RPMI8226 (cell line): ENCODE measurements around the gene COL23A1.

Experiments
- DNase-seq: peaks from one replicate; pipeline ENCODE4 v3.0.0-alpha.2; 2015

The COL23A1 gene

GRCh38 chr5:178472138-178472537 lies 118.1 kb downstream of the COL23A1 start:
- DNase-seq = no peak

DNA sequence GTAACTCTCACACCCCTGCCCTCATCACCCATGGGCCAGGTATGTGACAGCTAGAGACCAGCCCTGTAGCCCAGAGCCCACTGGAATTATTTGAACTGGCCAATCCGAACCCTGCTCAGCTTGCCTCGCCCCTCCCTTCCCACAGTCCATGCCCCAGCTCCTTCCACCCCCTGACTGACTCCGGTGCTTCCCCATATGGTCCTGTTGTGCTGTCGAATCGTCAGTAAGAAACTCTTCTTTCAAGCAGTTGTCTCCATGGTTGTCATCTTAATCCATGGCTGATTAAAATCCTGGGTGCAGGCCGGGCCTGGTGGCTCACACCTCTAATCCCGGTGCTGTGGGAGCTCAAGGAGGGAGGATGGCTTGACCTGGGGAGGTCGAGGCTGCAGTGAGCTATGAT lies 118.5 kb downstream of the COL23A1 start:
- DNase-seq = no peak

GRCh38 chr5:178470760-178471025 lies 119.5 kb downstream of the COL23A1 start:
- DNase-seq = no peak

DNA sequence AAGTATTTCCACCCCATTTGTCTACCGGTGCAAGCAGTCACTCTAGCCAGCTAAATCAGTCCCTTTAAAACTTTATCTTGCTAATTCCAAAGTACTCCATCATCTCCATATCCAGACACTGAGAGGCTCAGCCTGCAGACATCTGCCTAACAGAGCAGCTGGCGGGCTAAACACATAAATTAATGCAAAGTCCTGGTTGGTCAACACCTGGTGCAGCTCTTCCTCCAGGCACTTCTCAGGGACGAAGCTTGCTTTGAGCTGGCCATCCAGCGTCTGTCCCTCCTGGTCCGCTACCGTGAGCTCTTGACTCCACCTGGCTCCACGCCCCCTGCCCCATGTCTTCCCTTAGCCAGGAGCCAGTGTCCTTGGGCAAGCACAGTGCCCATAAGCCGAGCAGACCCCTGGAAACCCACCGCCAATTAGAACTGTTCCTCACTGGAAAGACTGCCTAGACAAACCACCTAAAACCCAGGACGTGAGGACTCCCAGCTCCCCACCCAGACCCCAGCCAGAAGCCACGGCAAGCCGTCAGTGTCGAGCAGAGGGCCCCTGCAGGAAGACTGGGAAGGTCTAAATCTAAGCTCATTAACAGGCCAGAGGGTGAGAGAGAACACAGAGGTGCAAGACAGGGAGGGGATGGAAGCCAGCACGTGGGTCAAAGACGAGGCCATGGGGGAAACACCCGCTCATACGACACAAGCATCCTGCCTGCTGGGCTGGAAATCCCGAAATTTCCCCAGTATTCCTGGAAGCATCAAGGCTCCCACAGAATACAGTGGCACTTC lies 120.0 kb downstream of the COL23A1 start:
- DNase-seq = no peak

DNA sequence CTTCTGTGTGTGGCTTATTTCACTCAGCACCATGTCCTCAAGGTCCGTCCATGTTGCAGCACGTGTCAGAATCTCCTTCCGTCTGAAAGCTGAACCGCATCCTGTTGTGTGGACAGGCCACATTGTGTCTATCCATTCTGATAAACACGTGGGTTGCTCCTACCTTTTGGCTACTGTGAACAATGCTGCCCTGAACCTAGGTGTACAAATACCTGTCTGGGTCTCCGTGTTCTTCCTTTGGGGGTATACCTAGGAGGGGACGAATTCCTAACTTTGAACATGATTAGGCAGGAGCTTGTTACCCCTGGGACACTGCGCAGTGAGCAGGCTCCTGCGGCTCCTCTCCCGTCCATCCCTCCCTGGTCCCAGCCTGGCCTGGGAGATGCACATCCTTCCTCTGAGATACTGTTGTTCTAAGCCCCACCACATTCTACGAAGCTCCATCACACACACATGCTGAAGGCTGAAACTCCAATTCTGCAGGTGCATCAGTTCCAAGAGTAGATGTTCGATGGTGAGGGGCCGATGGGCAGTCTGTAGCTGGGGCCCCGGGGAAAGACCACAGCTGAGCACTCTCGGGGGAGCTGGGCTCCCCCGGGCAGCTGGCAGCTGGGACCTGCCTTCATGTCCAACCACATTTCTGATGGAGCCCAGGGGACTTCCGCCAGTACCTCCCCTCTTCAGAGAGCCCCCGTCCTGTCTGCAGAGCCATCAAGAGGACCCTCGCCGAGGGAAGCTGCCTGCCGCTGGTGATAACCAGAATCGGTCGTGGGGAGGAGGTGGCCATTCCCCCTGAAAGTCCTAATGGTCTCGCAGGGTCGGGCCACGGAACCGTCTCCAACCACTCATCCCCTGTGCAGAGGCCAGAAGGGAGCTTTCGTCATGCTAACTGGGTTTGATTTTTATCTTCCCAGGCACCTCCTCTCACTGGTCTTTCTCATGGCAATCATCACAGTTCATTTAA lies 120.9 kb downstream of the COL23A1 start:
- no peak for DNase-seq

DNA sequence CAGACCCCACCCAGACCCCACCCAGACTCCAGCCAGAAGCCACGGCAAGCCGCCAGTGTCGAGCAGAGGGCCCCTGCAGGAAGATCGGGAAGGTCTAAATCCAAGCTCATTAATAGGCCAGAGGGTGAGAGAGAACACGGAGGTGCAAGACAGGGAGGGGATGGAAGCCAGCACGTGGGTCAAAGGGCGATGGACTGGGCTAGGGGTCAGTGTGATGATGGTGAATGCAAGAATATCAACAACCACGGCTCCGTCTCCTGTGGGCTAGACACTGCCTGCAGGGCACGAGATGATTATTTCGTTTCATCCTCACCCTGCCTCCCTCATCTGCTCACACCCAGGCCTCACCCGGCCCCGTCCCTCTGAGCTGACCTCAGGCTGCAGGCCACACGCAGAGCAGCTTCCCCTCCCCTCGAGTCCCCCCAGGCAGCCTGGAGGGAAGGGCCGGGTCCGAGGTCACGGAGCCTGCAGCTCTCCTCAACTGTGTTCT lies 122.0 kb downstream of the COL23A1 start:
- DNase-seq = no peak

DNA sequence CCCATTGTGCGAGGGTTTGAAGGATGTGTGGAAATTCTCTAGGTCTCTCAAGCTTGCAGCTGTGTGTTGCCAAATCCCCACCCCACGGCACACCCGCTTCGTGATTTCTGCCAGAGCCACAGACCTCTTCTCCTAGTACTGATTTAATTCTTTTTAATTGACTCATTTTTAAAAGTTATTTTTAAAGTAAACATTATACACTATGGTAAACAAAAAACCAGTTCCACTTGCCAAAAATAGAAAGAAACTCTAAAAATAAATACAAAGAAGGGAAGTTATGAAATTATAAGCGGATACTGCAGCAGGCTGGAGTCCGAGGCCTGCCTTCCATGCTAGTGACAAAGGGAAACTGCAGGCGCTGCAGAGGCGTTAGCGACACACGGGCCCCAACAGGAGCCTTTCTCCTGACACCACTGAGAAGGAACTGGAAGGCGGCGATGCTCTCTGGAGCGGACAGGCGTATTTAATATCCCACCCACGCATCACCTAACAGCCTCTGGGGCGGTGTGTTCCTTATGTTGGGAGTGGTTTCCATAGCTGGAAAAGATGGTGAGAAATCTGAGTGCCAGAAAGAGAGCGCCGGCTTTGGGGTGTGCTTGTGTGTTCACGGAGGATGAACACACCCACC lies 122.5 kb downstream of the COL23A1 start:
- no peak for DNase-seq

GRCh38 chr5:178467205-178467567 lies 123.0 kb downstream of the COL23A1 start:
- no peak for DNase-seq

GRCh38 chr5:178466342-178466741 lies 123.9 kb downstream of the COL23A1 start:
- no peak for DNase-seq

DNA sequence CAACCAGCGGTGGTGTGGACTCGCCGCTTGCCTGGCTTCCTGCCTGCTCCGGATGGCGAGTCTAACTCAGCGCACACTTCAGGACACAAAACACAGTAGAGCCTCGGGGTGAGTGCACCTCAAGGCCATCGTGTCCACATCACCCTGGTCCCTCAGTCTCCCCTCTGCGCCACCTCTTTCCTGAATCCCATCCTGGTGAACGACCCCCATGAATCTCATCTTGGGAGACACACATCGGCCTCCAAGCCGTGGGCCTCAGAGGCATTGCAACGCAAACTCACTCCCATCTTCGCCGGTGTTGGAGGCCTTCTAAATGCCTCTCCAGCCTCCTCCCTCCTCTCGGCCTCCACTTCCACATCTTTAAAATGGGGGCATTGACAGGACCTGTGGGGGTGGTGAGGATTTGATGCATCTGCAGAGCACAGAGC lies 124.3 kb downstream of the COL23A1 start:
- no peak for DNase-seq

DNA sequence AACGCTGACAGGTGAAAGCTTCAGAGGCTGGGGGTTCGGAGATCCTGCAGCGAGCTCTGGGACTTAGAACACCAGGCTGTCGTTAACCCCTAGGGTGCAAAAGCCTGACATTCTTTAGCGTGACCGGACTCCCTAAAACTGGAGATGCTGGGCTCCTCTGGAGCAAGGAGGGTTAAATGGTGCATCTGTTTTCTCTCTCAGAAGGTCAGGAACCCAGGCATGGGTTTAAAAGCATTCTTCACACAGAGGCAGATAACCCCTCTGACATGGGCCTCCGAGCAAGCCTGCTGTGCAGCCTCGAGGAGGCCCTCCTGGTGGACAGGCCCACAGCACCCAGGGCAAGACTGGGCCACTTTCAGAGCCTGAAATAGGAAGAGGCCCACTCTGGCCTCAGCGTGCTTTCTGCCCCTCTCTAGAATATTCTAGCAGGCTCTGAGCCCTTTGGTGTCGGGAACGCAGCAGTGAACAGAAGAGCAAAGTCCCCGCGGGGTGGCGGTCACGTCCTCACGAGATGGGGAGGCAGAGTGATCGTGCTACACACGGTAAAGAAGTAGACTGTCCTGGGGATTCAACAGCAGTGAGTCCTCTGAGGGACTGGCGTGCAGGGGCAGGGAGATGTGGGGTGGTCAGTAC lies 124.8 kb downstream of the COL23A1 start:
- DNase-seq = no peak

DNA sequence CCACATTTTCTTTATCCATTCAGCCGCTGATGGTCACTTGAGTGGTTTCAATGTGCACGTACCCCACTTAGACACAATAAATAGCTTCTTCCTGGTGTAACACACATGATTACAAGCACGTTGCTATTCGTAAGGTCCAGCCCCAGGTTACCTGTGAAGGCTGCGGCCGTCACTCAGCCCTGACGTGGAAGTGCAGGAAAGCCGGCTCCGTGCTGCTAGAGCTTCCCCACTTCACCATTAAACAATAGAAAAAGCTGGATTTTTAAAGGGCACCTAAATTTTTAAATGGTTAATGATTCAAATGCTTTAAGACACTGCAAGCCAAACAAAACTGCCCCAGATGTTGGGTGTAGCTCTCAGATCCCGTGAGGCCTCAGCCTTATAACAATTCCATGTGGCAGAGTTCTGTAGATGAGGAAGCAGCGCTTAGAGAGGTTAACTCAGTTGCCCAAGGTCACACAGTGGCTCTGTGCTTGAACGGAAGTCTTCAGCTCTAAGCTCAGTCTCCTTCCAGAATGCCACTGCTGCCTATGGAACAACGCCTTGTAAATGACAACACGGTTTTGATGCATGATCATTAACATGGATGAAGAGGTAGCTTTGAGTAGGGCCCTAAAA lies 125.7 kb downstream of the COL23A1 start:
- no peak for DNase-seq

- DNase-seq = no peak
These were observed 126.7 kb downstream of the COL23A1 start for GRCh38 chr5:178463321-178464155.

DNA sequence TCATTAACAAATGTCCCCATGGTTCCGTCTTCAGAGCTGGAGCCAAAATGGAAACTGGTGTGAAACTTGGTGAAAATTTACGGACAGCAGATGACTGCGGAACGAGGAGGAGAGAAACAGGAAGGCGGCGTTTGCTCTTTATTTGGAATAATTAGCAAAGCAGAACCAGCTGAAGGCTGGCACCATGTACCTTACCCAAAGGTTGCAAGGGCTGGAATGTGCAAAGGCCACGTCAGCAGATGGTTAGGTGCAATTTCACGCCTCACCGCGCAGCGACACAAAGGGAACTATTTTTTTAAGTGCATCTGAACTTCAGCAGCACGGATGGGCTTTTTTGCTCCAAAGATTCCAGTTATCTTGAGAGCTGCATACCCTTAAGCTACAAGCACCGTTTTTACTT lies 127.4 kb downstream of the COL23A1 start:
- peak; percentile 31 for DNase-seq

- DNase-seq = no peak
These were observed 128.1 kb downstream of the COL23A1 start for GRCh38 chr5:178462076-178462475.

- peak; percentile 72 for DNase-seq
These were observed 129.0 kb downstream of the COL23A1 start for GRCh38 chr5:178461004-178461730.

DNA sequence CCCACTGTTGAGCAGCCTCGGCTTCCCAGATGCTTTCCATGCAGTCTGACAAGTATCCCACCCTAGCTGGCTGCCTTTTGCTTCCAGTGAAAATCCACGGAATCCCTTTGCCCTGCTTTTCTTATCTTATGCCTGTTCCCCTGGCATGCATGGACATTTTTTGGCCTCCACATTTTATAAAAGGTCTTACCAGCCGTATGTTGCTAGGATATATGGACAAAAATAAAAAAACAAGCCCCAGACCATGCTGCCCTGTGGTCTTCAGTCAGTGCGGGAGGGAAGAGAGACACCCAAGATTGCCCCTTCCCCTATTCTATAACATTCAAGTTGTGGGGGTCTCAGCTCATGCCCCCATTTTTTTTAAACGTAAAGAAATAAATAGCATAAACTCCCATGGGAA lies 129.6 kb downstream of the COL23A1 start:
- no peak for DNase-seq

DNA sequence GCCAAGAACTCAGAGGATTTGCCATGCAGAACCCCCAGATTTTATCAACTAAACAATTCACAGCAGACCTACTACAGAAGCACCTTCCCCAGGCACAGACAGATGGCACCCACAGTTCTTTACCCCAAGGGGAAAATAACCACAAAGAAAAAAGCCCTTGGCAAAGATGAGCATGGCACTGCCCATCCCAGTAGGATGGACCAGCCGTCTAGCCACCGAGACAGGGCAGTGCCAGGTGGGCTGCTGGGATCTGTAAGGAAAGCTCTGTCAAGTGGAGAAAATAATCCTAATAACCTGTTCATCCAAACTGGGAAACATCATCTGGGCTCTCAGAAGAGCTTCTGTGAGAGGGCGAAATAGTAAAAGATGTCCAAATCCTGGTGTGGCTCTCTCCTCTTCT lies 130.0 kb downstream of the COL23A1 start:
- DNase-seq = no peak

GRCh38 chr5:178458140-178458539 lies 132.1 kb downstream of the COL23A1 start:
- DNase-seq = no peak

DNA sequence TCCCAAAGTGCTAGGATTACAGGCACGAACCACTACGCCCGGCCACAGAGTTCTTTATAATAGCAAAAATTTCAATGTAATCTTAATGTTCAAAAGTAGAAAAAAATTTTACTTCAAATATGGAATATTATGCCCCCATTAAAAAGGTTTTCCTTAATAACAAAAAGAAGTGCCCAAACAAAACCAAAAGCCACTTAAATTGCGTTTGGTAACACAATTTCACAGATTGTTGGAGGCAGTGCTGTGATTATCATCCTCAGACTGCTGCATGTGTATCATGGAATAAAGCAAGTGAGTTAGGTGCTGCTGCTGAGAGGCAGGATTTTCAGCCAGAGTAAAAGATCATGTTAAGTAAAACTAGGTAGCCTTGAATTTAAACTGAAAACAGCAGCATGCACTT lies 132.7 kb downstream of the COL23A1 start:
- no peak for DNase-seq

DNA sequence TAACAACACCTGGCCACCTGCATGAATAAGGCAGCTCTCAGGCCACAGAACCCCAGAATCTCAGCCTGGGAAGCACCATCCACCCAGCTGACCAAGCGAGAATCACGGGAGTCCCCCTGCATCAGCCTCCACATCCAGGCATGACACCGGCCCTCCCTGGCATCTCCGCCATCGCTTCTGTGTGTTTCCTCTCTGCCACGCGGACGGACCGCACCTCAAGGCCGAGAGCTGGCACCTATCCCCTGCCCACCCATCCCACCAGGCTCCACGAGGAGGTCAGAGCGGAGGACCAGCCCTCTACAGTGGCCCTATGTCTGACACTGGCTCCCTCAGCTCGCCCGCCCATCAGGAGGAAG lies 134.7 kb downstream of the COL23A1 start:
- DNase-seq = no peak
